Fibroblast of gingiva (primary cell): ENCODE results near the gene MDH2.
A peak's percentile ranks its signal among the peaks of the same experiment; 100 is the strongest.
"Not testable (repeated sequence)": the region's sequence is repeated elsewhere in the genome, so short reads cannot be mapped to it uniquely, and the experiment has no call there.

ENCODE experiments used
- DNase-seq: peaks from one replicate; pipeline ENCODE4 v3.0.0-alpha.2; 2011; ENCODE audit warnings: low read depth

Gene MDH2

GRCh38 chr7:76071316-76072242, 23.7 kb downstream of the MDH2 start:
- DNase-seq, result no peak

- DNase-seq, result no peak
Observed at GRCh38 chr7:76072243-76073148, 24.6 kb downstream of the MDH2 start.

GRCh38 chr7:76073335-76073990, 25.6 kb downstream of the MDH2 start:
- DNase-seq, result no peak

- no peak for DNase-seq
Observed at GRCh38 chr7:76074306-76074971, 26.5 kb downstream of the MDH2 start.

- DNase-seq, result peak; percentile 29
Observed at GRCh38 chr7:76074972-76075370, 27.1 kb downstream of the MDH2 start.

GRCh38 chr7:76076995-76077394, 29.1 kb downstream of the MDH2 start:
- no peak for DNase-seq

- no peak for DNase-seq
Observed at GRCh38 chr7:76077435-76077834, 29.5 kb downstream of the MDH2 start.

- DNase-seq, result no peak
Observed at GRCh38 chr7:76080204-76080603, 32.3 kb downstream of the MDH2 start.

GRCh38 chr7:76084115-76084514, 36.2 kb downstream of the MDH2 start:
- DNase-seq, result not testable (repeated sequence)

- peak; percentile 25 for DNase-seq
Observed at GRCh38 chr7:76086070-76086469, 38.2 kb downstream of the MDH2 start.

- DNase-seq, result peak; percentile 81
Observed at GRCh38 chr7:76087362-76087791, 39.5 kb downstream of the MDH2 start.

GRCh38 chr7:76089865-76090475, 42.1 kb downstream of the MDH2 start:
- no peak for DNase-seq

- DNase-seq, result no peak
Observed at GRCh38 chr7:76091506-76091905, 43.6 kb downstream of the MDH2 start.

- peak; percentile 39 for DNase-seq
Observed at GRCh38 chr7:76093531-76093930, 45.6 kb downstream of the MDH2 start.

- DNase-seq, result not testable (repeated sequence)
Observed at GRCh38 chr7:76094326-76094725, 46.4 kb downstream of the MDH2 start.

GRCh38 chr7:76095908-76096307, 48.0 kb downstream of the MDH2 start:
- no peak for DNase-seq

GRCh38 chr7:76101693-76102437, 54.0 kb downstream of the MDH2 start:
- not testable (repeated sequence) for DNase-seq

GRCh38 chr7:76103788-76104187, 55.9 kb downstream of the MDH2 start:
- DNase-seq, result not testable (repeated sequence)

- not testable (repeated sequence) for DNase-seq
Observed at GRCh38 chr7:76106130-76106529, 58.2 kb downstream of the MDH2 start.

GRCh38 chr7:76106893-76107292, 59.0 kb downstream of the MDH2 start:
- no peak for DNase-seq
